ENCODE results near the gene RAB11A. TPM values are rescaled to one million over a fixed set of nuclear protein-coding genes. Genes with fewer than 3 reads are reported as not detected.

The RAB11A gene
- total RNA-seq, 2 donors from 2014 or later, result 122 to 183 TPM

GRCh38 chr15:65833501-65834205 is 35.6 kb upstream of the RAB11A start:
- H3K4me3 ChIP-seq, result no peak overlapping the region
- H3K36me3 ChIP-seq, result no peaks in the 10 kb centered on the region
- no peak for DNase-seq (ENCODE audit: low spot score)
- H3K4me1 ChIP-seq, result peaks cover 0 to 36% of the 10 kb centered on the region in 2 donors
- TF ChIP-seq CTCF (IDR thresholded peaks at IDR 0.05), result no peak
- no peaks in the 10 kb centered on the region for H3K27me3 ChIP-seq
- no peaks in the 10 kb centered on the region for H3K9me3 ChIP-seq
- H3K27ac ChIP-seq, result peak overlapping the region; percentile 80 to 89

GRCh38 chr15:65834603-65835282 is 34.5 kb upstream of the RAB11A start:
- peaks cover 0 to 36% of the 10 kb centered on the region in 2 donors for H3K4me1 ChIP-seq
- no peak for TF ChIP-seq CTCF (IDR thresholded peaks at IDR 0.05)
- H3K27ac ChIP-seq, result no peak overlapping the region
- no peaks in the 10 kb centered on the region for H3K27me3 ChIP-seq
- no peaks in the 10 kb centered on the region for H3K9me3 ChIP-seq
- no peak overlapping the region for H3K4me3 ChIP-seq
- no peaks in the 10 kb centered on the region for H3K36me3 ChIP-seq
- DNase-seq (ENCODE audit: low spot score), result no peak

- Histone ChIP-seq H3K27ac (no peak overlapping the region), H3K36me3 (no peaks in the 10 kb centered on the region), H3K27me3 (no peaks in the 10 kb centered on the region), H3K4me3 (no peak overlapping the region), H3K9me3 (no peaks in the 10 kb centered on the region), H3K4me1 (peaks cover 0 to 36% of the 10 kb centered on the region in 2 donors)
- no peak for TF ChIP-seq CTCF (IDR thresholded peaks at IDR 0.05)
- no peak for DNase-seq (ENCODE audit: low spot score)
These were observed 33.8 kb upstream of the RAB11A start for GRCh38 chr15:65835447-65835846.

GRCh38 chr15:65836665-65837064 is 32.6 kb upstream of the RAB11A start:
- DNase-seq (ENCODE audit: low spot score), result no peak
- no peak for TF ChIP-seq CTCF (IDR thresholded peaks at IDR 0.05)
- Histone ChIP-seq H3K4me1 (peaks cover 0 to 43% of the 10 kb centered on the region in 2 donors), H3K27ac (no peak overlapping the region), H3K9me3 (no peaks in the 10 kb centered on the region), H3K36me3 (no peaks in the 10 kb centered on the region), H3K27me3 (no peaks in the 10 kb centered on the region), H3K4me3 (no peak overlapping the region)

- H3K27me3 ChIP-seq, result no peaks in the 10 kb centered on the region
- H3K9me3 ChIP-seq, result no peaks in the 10 kb centered on the region
- DNase-seq (ENCODE audit: low spot score), result no peak
- H3K36me3 ChIP-seq, result no peaks in the 10 kb centered on the region
- peaks cover 0 to 35% of the 10 kb centered on the region in 2 donors for H3K4me1 ChIP-seq
- H3K27ac ChIP-seq, result no peak overlapping the region
- H3K4me3 ChIP-seq, result no peak overlapping the region
- no peak for TF ChIP-seq CTCF (IDR thresholded peaks at IDR 0.05)
These were observed 31.7 kb upstream of the RAB11A start for GRCh38 chr15:65837301-65838294.

Measured in right atrium auricular region (tissue), 2 donors.